ENCODE results near the gene TMEM89.
A peak's percentile ranks its signal among the peaks of the same experiment; 100 is the strongest.

TMEM89 gene

GRCh38 chr3:48609088-48610005 is 12.2 kb downstream of the TMEM89 start, which contains the start of gene UQCRC1:
UQCRC1 (minus strand) TSS chr3:48609646; CDS start chr3:48609620, 26 bp downstream.
- DNase-seq: peak; percentile 80

- no peak for DNase-seq
Observed at GRCh38 chr3:48607519-48607918, 14.1 kb downstream of the TMEM89 start.

GRCh38 chr3:48601622-48601994 is 20.0 kb downstream of the TMEM89 start:
- DNase-seq: no peak

GRCh38 chr3:48600711-48601621 is 20.6 kb downstream of the TMEM89 start:
- no peak for DNase-seq

- no peak for DNase-seq
Observed at GRCh38 chr3:48599509-48600285, 21.9 kb downstream of the TMEM89 start.

GRCh38 chr3:48599077-48599501 is 22.5 kb downstream of the TMEM89 start:
- no peak for DNase-seq

GRCh38 chr3:48598323-48599076 is 23.1 kb downstream of the TMEM89 start:
- peak; percentile 21 for DNase-seq

GRCh38 chr3:48597408-48597800 is 24.2 kb downstream of the TMEM89 start:
- no peak for DNase-seq

- DNase-seq: no peak
Observed at GRCh38 chr3:48596676-48597407, 24.7 kb downstream of the TMEM89 start.

- DNase-seq: no peak
Observed at GRCh38 chr3:48596157-48596556, 25.4 kb downstream of the TMEM89 start.

GRCh38 chr3:48595526-48596121 is 25.9 kb downstream of the TMEM89 start:
- DNase-seq: peak; percentile 96

GRCh38 chr3:48595075-48595525 is 26.5 kb downstream of the TMEM89 start, which contains the start of gene COL7A1:
COL7A1 (minus strand) TSS chr3:48595329; CDS start chr3:48595159, 170 bp downstream.
- no peak for DNase-seq

GRCh38 chr3:48594417-48595049 is 27.0 kb downstream of the TMEM89 start:
- DNase-seq: no peak

- no peak for DNase-seq
Observed at GRCh38 chr3:48593337-48593736, 28.2 kb downstream of the TMEM89 start.

GRCh38 chr3:48592519-48593087 is 29.0 kb downstream of the TMEM89 start:
- DNase-seq: no peak

- no peak for DNase-seq
Observed at GRCh38 chr3:48591886-48592518, 29.6 kb downstream of the TMEM89 start.

GRCh38 chr3:48591436-48591835 is 30.1 kb downstream of the TMEM89 start:
- no peak for DNase-seq

GRCh38 chr3:48588230-48588629 is 33.3 kb downstream of the TMEM89 start:
- no peak for DNase-seq

GRCh38 chr3:48587686-48588085 is 33.9 kb downstream of the TMEM89 start:
- DNase-seq: no peak

Data from kidney glomerular epithelial cell (primary cell).